HG02884 (cell line): ENCODE measurements around the gene RHOT2.
A peak's percentile ranks its signal among the peaks of the same experiment; 100 is the strongest.

Experiments used
- ATAC-seq: cut with Tn5 transposase; IDR thresholded peaks from one replicate; pipeline ENCODE4 v1.9.1; 2021; ENCODE audit warnings: mild to moderate bottlenecking, moderate library complexity; ENCODE audit not compliant: unreplicated experiment

Gene RHOT2

DNA sequence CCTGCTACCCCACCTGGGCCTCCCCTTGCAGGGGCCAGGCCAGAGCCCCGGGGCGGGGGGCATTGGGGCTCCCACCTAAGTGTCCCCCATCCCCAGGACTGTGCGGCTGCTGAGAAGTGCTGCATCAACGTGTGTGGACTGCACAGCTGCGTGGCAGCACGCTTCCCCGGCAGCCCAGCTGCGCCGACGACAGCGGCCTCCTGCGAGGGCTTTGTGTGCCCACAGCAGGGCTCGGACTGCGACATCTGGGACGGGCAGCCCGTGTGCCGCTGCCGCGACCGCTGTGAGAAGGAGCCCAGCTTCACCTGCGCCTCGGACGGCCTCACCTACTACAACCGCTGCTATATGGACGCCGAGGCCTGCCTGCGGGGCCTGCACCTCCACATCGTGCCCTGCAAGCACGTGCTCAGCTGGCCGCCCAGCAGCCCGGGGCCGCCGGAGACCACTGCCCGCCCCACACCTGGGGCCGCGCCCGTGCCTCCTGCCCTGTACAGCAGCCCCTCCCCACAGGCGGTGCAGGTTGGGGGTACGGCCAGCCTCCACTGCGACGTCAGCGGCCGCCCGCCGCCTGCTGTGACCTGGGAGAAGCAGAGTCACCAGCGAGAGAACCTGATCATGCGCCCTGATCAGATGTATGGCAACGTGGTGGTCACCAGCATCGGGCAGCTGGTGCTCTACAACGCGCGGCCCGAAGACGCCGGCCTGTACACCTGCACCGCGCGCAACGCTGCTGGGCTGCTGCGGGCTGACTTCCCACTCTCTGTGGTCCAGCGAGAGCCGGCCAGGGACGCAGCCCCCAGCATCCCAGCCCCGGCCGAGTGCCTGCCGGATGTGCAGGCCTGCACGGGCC, 35.2 kb upstream of the RHOT2 start:
- no peak for ATAC-seq

DNA sequence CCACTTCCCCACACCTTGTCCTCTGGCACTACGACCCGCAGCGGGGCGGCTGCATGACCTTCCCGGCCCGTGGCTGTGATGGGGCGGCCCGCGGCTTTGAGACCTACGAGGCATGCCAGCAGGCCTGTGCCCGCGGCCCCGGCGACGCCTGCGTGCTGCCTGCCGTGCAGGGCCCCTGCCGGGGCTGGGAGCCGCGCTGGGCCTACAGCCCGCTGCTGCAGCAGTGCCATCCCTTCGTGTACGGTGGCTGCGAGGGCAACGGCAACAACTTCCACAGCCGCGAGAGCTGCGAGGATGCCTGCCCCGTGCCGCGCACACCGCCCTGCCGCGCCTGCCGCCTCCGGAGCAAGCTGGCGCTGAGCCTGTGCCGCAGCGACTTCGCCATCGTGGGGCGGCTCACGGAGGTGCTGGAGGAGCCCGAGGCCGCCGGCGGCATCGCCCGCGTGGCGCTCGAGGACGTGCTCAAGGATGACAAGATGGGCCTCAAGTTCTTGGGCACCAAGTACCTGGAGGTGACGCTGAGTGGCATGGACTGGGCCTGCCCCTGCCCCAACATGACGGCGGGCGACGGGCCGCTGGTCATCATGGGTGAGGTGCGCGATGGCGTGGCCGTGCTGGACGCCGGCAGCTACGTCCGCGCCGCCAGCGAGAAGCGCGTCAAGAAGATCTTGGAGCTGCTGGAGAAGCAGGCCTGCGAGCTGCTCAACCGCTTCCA, 34.4 kb upstream of the RHOT2 start:
- ATAC-seq, result no peak

DNA sequence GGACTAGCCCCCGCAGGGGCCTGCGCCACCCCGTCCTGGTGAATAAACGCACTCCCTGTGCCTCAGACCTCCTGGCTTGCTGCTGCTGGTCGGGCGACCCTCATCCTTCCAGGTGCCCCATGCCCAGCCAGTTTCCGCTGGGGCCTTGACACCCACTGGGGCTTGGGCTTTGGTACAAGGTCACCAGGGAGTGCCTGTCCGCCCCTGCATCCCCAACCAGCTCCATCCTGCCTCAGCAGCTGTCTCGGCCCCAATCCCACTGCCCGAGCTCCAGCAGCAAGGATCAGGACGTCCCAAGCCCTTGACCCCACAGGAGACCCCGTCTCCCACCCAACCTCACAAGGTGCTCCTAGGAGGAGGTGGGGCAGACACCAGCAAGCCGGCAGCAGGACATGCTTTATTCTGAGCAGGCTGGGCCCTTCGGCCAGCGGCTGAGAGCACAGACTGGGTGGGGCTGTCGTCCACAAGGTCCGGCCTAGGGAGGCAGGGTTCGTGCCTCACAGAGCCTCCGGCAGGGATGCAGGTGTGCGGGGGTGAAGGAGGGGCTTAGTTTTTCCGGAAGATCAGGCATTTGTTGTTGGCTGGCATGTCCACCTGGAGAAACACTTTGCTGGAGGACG, 33.8 kb upstream of the RHOT2 start:
- no peak for ATAC-seq

DNA sequence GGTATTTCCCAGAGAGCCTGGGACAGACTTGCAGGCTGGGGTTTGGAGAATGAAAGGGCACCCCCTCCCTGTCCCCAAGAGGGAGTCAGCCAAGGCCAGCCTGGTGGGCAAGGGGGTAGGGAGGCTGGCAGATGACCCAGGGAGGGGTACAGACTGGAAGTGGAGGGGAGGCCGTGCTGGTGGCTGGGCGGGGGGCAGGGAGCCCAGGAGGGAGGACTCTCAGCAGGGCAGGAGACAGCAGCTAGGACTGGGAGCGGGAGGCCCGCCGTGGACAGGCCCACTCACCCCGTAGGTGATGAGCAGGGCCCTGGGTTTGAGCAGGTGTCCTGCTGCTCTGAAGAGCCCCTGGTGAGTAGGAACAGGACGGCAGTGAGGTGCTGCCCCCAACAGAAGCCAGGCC, 32.9 kb upstream of the RHOT2 start:
- ATAC-seq, result no peak

DNA sequence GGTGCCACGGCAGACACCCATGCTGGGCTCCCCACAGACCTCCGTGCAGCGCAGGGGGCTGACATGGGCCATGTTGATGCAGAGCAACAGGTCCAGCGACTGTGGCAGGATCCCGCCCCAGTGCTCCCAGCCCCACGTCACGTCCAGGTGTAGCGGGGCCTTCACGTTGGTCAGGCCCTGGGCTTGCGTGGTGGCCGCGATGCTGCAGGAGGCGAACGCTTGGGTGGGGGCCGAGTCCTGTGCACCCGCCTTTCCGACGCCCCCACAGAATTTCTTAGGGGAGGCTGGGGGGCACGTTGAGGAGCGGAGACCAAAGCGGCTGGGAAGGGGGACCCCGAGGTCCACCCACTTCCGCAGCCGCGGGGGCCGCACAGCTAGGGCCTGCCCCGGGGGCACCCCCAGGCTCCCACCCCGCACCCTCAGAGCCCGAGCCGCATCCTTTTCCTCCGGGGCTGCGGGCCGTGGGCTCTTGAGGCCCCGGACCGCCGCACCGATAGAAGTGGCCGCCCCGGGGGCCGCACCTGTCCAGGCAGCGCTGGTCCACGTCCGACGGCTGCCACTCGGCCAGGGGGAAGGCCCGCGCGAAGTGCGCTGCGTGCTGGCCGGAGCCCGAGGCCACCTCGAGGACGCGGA, 32.2 kb upstream of the RHOT2 start:
- peak; percentile 3 for ATAC-seq

DNA sequence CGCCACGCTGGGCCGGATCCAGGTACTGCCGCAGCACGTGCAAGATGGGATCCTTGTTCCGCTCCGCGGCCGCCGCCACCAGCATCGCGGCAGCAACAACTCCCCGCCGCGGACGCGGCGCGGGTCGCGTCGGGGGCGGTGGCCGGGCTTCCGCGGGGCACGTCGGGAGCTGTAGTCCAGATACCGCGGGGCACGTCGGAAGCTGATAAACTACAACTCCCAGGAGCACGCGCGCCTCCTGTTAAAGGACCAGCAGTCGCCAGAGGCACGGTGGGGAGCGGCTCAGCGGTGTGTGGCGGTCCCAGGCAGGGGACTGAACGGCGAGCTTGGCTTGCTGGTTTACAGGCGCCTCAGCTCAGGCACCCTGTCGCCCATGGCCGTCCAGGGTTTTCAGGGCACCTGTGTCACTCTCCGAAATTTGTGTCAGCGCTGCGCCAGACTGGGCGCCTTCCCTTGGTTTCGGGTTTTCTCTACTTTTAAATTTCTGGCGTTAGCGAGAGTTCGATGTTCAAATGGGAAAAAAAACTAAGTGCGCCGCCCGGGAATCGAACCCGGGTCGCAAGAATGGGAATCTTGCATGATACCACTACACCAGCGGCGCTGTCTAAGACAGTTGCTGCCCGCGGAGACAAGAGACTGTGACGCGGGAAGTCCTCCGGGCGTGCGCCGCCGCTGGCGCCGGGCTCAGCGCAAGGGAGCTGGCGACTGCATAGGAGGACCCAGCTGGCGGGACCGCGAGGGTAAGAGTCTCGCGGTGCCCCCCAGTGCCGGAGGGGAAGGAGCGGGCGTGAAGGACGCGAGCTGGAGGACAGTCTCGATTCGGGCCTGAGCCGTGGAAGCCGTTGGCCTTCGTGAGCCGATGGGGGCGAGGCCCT, 31.5 kb upstream of the RHOT2 start, which contains the start of gene METTL26:
METTL26 (minus strand) TSS at position 100 of the 875 bp plus-strand sequence; CDS start at position 85, 15 bp downstream.
- ATAC-seq, result peak; percentile 56

DNA sequence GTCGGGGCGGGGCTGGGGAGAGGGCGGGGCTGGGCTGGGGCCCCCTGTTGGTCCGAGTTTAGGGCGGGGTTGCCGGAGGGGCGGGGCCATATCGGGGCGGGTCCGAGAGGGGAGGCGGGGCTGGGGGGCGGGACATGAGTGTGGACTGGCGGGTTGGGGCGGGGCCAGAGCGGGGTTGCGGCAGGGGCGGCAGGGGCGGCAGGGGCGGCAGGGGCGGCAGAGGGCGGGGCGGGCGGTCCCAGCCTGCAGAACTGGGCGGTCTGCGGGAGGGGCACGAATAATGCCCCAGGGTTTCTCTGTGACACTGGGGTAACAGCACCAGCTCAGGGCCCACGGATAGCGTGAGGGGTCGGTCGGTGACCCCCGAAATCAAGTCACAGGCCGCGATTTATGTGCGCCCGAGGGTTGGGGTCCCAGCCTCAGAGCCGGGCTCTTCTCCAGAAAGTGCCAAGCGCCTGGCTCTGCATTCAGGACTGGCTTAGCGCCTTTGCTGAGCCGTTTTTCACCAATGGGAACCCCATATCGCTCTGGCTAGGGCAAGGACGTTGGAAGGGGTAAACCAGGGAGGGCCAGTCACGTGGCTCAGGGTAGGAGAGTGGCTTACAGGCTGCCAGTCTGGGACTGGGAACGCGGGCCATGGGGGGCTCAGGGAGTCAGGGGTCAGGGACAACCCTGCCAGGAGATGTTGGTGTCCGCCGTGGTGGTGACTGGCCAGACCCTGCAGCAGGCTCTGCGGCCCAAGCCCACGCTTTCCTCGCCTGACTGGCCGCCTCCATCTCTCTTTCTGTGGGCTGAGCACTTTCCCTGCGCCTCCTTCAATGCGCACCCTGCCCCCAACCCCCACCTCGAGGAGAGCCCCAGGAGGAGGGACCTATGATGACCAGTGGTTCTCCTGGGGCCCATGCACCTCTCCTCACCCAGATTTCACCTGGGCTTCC, 30.6 kb upstream of the RHOT2 start:
- no peak for ATAC-seq

DNA sequence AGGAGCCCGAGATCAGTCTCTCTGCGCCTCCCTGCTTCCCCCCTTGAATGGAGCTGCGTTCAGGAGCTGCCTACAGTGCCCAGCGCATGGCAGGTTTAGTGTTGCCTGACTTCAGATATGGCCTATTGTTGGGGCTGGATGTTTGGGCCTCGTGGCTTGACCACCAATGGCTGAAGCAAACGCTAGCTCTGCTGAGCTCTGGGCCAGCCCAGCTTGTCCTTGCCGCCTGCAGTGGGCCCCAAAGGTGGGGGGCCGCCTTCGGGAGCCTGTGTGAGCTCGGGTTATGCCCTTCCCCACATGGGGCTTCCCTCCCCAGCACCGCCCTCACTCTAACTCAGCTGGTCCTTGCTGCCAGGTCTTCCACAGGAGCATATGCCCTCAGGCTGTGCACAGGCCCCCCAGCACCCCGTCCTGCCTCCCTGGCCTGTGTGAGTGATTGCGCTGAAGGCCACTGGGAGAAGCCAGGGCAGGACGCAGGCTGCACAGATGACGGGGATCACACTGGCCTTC, 29.8 kb upstream of the RHOT2 start:
- ATAC-seq, result no peak

DNA sequence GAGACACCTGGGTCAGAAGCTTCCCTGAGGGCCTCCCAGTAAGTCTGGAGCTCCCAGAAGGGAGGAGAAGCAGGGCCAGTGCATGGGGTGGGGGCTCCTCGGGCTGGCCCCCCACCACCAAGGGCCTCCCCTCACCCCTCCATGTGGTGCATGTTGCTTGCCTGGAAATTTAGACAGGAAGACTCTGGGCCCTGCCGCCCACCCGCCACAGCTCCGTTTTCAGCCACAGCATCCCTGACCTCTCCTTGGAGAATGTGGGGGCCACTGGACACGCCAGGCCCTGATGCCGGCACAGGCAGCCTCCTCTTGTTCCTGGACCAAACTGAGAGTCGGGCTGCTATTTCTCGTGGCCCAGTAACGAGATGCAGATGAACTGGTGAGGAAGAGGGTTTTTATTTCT, 29.1 kb upstream of the RHOT2 start:
- no peak for ATAC-seq

DNA sequence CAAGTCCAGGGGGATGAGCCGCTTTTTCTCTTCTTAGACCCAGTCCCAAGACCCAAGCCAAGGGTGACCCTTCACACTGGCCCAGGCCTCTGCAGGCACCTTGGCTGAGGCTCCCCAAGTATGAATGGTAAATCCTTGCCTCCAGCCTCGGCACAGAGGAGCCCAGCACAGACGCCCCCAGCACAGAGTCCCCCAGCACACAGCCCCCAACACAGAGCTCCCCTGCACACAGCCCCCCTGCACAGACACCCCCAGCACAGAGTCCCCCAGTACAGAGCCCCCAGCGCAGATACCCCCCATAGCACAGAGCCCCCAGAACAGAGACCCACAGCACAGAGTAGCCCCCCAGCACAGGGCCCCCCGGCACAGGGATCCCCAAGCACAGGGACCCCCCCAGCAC, 27.3 kb upstream of the RHOT2 start:
- ATAC-seq, result no peak

DNA sequence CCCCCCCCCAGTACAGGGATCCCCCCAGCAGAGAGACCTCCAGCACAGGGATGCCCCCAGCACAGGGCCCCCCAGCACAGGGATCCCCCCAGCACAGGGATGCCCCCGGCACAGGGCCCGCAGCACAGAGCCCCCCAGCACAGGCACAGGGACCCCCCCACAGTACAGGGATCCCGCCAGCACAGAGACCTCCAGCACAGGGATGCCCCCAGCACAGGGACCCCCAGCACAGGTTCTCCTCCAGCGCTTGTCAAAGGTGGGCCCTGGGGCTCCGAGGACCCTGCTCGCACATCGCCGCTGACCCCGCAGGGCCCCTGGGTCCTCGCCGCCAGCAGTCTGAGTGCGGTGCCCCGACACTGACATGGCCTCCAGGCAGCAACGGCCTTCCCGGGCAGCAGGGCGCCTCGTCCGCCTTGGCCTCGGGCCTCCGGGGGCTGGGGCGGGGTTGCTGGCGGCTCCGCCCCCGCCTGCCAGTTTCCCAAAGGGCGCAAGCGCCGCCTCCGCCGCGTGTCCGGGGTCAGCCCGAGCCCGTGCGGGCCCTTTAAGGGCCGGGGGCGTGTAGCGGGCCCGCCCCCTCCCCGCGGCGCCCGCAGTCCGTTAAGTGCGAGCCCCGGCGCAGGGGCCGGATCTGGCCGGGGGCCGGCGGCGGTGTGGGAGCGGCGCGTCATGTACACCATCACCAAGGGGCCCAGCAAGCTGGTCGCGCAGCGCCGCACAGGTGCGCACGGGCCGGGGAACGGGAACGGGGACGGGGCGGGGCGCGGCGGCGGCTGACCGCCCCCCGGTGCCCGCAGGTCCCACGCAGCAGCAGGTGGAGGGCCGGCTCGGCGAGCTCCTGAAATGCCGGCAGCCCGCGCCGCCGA, 26.4 kb upstream of the RHOT2 start, which contains the start of gene MCRIP2:
MCRIP2 (plus strand) TSS at position 503 of the 863 bp plus-strand sequence; CDS start at position 667, 164 bp downstream.
- peak; percentile 48 for ATAC-seq

DNA sequence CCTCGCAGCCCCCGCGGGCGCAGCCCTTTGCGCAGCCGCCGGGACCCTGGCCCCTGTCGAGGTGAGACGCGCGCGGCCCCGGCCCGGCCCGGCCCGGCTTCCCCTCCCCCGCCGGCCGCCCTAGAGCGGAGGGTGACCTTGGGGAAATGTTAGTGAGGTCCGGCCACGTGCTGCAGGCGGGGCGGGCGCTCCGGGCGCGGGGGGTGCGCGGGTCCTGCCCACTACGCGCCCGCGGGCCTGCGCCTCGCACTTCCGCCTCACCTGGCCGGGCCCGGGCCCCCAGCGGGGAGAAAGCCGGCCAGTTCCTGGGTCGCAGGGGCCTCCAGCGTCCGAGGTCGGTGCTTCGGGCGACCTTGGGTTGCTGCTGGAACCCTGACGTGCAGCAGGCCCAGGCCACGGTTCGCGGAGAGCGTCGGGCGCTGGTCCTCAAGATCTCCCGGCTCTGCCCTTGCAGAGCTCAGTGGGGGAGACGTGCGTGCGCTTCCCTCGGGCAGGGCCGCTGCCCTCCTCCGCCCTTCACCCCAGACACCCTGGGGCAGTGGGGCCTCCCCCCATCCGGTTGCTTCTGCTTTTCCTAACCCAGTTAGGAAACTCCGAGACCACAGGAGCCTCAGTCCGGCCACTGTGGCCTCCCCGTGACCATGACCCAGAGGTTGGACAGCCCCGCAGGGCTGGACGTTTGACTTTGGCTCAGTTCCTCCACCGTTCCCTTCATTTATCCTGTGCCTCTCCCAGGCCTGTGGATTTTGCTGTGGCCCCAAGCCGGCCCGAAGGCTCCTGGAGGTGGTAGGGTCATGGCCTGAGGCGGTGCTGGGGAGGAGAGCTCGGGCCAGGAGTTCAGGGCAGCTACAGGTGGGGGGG, 25.5 kb upstream of the RHOT2 start:
- peak; percentile 39 for ATAC-seq

DNA sequence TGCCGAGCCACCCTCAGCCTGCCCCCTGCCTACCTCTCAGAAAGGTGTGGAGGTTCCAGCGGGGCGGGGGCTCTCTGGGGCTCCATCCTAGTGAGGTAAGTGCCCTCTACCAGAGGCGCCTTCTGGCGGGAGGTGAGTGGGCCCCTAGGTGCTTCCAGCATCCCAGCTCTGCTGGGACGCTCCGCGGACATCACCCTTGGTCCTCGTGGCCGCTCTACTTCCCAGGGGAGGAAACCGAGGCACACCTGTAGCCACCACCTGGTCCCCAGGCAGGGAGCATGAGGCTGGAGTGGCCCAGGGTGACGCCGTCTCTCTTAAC, 24.9 kb upstream of the RHOT2 start:
- no peak for ATAC-seq

DNA sequence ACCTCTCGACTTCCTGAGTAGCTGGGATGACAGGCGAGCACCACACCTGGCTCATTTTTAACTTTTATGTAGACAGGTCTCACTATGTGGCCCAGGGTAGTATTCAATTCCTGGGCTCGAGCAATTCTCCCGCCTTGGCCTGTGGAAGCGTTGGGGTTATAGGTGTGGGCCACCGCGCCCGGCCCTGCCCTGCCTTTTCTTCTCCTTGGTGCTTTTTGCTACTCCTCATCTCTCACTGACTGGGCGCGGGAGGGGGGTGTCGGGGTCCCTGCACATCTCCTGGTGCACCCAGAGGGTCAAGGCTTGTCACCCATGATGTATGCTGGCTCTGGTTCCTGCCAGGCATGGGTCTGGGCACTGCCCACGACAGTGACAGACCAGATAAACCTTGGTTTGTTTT, 23.4 kb upstream of the RHOT2 start:
- no peak for ATAC-seq

DNA sequence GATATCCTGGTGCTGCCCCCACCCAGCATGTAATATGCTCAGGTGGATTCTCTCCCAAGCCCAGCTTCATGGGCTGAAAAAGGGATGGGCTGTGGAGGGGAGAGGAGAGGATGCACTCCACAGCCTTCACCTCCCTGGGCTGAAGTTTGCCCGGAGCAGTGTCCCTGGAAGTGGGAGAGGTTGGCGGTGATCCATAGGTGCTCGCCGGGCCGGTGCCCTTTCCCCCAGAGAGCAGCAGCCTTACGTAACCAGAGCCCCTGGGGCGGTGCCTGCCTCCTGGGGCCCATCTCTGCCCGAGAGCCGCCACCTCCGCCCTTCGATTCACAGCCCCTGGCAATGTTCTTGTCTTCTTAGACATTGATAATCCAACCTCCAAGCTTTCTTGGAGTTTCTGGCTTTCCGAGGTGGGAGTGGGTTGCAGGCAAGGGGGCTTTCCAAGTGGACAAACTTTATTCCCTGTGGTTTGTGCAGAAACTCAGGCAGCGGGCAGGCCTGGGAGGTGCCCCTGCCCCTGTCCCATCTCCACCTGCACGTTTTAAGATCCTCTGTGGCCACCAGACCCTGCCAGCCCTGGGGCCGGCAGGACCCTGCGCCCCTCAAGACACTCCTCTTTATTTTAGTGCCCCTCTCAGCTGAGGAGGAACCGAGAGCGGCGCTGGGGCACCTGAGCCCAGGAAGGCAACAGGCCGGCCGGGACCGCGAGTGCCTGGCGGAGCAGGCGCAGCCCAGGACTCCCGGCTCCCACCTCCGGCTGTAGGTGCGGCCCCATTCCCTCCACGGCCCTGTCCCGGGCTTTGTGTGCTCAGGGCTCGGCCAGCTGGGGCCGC, 21.9 kb upstream of the RHOT2 start:
- no peak for ATAC-seq

DNA sequence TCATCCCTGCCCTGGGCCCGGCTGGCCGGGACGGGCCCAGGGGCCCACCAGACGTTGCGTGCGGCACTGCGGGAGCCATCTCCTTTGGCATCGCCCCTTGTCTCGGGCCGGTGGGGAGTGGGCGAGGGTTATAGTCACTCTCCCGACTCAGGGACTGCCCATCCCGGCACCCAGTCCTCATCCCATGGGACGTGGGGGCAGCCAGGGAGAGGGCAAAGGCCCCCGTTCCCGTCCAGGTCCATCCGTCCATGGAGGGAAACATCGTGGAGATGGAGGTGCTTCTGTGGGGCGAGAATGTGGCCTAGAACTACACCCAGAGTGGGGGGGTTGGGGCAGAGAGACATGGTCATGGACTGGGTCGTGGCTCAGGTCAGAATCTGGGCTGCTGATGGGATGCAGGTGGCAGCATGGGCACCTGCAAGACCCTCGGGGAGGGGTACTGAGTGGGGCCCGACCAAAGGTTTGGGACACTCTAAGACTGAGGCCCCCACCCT, 21.2 kb upstream of the RHOT2 start:
- ATAC-seq, result no peak
